ENCODE data around the gene UVRAG.

DNA sequence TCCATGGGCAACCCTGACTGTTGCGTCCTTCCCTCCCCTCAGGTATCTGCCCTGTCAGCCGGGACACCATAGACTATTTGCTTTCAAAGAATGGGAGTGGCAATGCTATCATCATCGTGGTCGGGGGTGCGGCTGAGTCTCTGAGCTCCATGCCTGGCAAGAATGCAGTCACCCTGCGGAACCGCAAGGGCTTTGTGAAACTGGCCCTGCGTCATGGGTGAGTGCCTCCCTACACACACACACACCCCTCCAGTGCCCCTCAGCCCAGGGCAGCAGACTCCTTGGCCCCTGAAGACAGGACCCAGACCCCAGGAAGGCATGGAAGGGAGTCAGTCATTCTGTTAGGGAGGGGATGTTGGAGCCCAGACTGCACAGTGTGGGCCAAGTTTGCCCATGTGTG is 17.9 kb upstream of the UVRAG start:
- TF ChIP-seq POLR2A (IDR thresholded peaks at IDR 0.05): no peak
- TF ChIP-seq, protein P1, sequence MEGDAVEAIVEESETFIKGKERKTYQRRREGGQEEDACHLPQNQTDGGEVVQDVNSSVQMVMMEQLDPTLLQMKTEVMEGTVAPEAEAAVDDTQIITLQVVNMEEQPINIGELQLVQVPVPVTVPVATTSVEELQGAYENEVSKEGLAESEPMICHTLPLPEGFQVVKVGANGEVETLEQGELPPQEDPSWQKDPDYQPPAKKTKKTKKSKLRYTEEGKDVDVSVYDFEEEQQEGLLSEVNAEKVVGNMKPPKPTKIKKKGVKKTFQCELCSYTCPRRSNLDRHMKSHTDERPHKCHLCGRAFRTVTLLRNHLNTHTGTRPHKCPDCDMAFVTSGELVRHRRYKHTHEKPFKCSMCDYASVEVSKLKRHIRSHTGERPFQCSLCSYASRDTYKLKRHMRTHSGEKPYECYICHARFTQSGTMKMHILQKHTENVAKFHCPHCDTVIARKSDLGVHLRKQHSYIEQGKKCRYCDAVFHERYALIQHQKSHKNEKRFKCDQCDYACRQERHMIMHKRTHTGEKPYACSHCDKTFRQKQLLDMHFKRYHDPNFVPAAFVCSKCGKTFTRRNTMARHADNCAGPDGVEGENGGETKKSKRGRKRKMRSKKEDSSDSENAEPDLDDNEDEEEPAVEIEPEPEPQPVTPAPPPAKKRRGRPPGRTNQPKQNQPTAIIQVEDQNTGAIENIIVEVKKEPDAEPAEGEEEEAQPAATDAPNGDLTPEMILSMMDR (IDR thresholded peaks at IDR 0.05 in 4 of 5, conservative IDR thresholded peaks at IDR 0.05 in 1 of 5): no peak

Data from gastrocnemius medialis (tissue), 4 donors.